Activated CD8-positive, alpha-beta memory T cell treated with anti-CD3 and anti-CD28 coated beads, Interleukin-2, amount 50 U/mL, for 1 hour (primary cell): ENCODE measurements around the gene ITPA.

ENCODE experiments used
- DNase-seq: peaks from one replicate; pipeline ENCODE4 v3.0.0-alpha.2; 2020; ENCODE audit errors: extremely low read depth

The ITPA gene

GRCh38 chr20:3209257-3209945 lies at the start of gene ITPA:
ITPA (plus strand) TSS chr20:3209498; CDS start chr20:3209552, 54 bp downstream.
- no peak for DNase-seq

DNA sequence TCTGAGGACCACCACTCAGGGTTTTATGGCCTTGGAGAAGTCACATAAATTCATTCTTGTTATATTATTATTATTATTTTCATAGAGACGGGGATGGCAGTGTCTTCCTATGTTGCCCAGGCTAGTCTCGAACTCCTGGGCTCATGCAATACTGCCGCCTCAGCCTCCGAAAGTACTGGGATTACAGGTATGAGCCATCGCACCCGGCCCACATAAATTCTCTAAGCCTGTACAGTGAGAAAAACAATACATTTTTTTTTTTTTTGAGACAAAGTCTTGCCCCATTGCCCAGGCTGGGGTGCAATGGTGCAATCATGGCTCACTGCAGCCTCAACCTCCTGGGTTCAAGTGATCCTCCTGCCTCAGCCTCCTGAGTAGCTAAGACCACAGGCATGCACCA lies 48.9 kb upstream of the ITPA start:
- no peak for DNase-seq

GRCh38 chr20:3161316-3162079 lies 47.8 kb upstream of the ITPA start:
- DNase-seq = no peak

GRCh38 chr20:3162080-3162611 lies 47.2 kb upstream of the ITPA start:
- no peak for DNase-seq

GRCh38 chr20:3163099-3164042 lies 45.9 kb upstream of the ITPA start:
- DNase-seq = no peak

DNA sequence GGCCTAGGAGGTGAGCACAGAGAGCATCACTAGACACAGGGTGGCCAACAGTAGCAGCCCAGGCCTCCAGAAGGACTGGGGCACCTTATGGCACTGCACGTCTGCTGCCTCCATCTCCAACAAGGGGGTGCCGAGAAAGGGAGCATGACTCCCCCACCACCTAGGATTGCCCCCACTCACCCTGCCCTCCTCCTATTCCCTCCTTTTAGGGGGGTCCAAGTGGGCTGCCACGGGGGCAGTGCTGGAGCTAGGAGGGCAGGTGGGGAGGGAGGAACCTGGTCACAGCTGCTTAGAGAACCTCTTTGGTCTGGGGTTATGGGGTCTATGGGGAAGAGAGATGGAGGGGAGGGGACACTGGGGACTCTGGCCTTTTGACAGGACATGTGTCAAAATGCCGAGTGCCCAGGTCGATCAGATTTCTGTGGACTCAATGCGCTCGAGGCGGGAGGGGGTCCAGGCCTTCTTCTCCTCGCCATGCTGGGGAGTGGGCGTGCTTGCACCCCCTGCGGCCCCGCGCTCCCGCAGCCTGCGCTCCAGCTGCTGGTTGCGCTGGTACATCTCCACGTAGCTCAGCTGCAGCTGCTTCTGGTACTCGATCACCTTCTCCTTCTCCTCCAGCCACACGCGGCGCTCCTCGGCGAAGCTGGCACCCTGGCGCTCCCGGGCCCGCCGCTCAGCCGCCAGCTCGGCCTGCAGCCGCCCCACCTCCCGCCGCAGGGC lies 45.1 kb upstream of the ITPA start:
- no peak for DNase-seq

DNA sequence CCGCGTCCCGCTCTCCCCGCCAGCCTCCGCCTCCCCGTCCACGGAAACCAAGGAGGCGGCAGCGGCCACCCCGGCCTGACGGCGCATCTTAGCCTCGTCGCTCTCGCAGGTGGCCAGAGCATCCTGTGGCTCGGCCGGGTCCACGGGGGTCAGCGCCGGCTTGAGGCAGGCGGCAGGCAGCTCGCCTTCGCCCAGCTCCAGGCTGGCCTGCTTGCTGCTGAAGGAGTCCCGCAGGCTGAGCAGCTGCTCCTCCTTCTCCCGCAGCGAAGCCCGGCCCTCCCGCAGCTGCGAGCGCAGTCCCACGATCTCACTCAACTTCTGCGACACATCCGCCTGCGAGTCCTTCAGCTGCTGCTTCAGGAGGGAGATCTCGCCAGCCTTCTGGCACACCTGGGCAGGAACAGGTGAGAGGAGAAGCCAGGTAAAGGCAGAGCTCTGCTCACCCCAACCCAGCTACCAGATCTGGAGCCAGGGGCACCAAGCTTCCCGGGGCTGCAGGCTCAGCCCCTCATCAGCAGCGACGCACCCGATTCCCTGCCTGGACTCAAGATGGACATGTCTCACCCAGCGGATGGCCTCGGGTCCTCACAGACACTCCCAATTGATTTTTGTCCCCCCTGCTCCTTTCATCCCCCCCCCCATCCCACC lies 44.4 kb upstream of the ITPA start:
- DNase-seq = no peak

DNA sequence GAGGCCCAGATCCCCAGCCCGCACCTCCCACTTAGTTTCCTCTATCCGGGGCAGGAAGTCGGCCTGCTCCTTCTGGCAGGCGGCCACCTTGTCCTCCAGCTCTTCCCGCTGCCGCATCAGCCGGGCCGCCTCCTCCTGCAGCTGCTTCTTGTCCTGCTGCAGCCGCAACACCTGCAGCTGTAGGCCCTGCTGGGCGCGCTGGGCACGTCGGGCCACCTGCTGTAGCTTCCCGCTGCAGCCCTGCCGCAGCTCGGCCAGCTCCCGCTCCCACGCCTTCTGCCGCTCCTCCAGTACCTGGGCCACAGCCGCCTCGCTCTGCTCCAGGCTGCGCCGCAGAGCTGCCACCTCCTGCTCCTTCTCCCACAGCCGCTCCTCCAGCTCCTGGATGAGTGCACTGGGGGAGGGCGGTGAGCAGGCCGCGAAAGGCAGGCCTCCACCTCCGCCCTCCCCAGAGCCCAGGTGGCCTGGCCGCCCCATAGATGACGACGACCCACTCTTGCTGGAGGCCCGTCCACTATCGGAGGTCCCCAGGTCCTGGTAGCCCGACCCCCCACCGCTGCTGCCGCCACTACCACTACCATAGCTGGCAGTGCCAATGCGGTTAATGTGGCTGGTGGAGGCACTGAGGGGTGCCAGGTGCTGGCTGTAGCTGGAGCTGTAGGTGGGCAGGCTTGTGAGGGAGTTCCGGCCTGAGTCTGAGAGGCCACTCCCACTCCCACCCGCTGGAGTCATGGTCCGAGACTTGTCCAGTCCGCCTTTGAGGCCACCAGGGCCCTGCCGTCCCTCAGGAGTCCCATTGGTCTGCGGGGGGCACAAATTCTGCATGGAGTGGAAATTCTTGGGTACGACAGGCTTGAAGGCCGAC lies 43.6 kb upstream of the ITPA start:
- DNase-seq = no peak

DNA sequence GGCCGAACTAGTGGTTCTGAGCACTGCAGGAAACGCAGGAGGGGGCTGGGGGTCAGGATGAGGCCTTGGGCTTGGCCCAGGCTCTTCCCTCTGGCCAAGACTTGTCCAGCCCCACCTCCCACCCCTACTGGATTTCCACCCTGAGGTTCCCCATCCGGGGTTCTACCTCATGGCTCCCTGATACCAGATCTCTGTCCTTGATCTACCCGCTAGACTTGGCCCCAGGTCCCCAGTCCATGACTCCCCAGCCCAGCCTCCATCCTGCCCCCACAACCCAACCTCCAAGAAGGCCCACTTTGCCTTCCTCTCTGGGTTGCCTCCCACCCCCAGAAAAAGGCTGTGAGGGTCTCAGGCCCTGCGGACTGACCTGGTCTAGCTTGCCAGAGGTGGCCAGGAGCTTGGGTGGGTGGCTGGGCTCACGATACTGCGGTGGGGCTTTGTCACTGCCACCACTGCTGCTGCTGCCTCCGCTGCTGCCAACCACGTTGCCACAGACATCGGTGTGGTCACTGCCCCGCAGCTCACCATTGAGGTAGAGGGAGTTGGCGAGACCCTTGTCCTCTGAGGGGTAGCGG lies 42.9 kb upstream of the ITPA start:
- DNase-seq = no peak

DNA sequence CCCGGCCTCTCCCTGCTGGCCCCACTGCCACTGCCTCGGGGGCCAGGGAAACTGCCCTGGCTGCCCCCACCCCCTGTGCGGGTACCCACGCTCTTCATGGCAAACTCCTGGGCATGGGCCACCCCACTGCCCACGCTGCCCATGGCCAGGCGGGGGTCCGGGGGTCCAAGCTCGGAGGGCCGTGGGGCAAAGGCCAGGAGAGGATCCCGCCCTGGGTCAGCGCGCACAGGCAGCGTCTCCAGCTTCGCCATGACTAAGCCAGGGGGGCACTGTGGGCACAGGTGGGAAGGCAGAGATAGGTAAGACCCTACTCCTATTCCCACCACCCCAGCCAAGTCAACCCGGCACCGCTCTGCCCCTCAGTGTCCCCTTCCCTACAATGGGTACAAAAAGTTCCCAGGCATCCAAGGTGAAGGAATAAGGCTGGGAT lies 42.4 kb upstream of the ITPA start:
- no peak for DNase-seq

GRCh38 chr20:3167738-3168078 lies 41.6 kb upstream of the ITPA start:
- DNase-seq = no peak

DNA sequence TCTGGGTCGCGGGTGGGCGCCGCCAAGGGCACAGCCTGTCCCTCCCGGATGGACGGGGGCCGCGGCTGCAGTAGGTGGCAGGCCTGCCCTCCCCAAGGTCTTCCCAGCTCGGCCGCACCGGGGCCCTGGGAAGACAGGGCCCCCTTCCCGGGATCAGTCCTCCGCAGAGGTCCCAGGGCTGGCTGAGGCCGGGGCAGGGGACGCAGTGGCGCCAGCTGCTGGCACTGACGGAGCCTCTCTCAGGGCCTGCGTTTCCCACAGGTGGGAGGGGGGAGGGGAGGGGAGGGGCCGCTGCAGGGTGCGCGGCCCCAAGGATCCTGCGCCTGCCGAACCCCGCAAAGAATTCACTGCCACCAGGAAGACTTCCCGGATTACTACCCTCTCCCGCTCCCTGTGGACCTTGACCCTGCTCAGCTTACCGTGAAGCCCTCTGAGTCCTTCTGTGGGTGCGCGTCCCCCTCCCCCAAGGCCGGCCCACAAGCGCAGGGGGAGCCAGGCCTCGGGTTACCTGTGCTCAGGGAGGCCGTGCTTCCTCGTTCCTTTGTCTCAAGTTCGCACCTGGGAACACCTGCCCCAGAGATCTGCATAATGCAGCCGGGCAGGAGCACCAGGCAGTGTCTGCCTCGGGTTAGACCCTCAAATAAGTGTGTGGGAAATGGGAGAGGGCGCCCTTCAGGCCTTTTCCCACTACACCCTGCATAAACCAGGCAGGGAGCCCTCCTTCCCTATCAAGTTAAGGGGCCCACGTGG lies 41.0 kb upstream of the ITPA start:
- no peak for DNase-seq

DNA sequence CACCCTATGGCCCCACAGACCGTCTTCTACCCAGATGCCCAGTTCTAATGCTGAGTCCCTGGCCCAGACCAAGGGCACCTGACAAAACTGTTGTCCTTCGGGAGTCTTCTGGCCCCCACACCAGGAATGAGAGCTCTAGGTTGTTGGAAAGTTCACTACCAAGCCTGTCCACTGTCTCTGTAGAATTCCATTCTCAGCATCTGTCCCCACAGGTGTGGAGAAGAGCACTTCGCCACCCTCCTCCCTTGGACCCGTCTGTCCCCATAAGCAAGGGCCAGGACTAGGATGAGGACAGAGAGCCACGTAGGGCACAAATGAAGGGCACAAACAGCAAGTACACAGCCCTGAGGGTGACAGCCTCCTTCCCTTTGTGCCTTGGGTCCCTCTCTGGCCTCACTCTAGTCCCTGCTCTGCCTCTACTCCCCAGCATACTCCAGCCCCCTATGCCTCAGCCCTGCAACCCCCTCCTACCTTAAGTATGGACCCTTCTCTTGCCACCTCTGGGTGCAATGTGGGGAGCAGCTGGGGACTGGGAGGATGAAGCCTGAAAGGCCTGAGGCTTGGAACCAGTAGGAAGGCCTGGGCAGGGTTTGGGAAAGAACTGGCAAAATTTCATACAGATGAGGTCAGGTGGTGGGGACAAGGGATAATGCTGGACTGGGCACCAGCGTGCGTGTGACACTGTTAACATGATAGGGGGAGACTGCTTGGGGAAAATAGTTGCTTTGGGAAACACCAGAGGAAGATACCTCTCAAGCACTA lies 40.3 kb upstream of the ITPA start:
- no peak for DNase-seq

- no peak for DNase-seq
Observed at GRCh38 chr20:3171391-3172125, 37.7 kb upstream of the ITPA start.

- no peak for DNase-seq
Observed at GRCh38 chr20:3172126-3172932, 37.0 kb upstream of the ITPA start.

DNA sequence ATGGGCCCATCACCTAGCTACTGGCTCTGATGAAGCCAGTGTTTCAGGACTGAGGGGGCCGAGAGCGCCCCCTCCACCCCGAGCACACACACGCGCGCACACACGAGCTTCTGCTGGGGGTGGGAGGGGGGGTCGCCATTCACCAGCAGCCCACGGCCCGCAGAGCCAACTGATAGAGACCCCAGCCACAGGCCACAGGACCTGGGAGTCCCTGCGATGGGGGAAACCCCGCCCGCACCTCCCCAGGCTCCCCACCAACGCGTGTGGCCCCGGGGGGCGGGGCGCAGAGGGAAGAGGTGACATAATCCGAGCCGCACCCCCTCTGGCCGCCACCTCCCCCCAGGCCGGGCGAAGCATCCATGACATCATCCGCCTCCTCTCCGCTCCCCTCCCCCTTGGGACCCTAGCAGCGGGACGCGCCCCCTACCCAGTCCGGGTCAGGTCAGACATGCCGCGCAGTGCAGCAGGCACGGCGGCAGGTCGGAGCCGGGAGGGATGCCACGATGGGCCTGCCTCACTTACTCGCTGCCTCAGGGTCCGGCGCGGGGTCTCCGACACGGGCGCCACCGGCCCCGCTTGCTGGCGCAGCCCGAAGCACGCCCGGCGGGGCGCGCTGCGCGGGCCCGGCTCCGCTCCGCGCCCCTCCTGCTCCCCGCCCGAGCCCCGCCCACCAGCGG lies 36.2 kb upstream of the ITPA start, which contains the start of gene LZTS3:
Gene LZTS3, minus strand, starts transcription at position 617 of the 677 bp plus-strand sequence. CDS start 6,386 bp downstream, outside the sequence.
- peak; percentile 73 for DNase-seq
